LoVo (cell line): ENCODE data around the gene BCL6.

Source experiments
- DNase-seq: peaks from one replicate; pipeline ENCODE4 v3.0.0-alpha.2; 2016; ENCODE audit warnings: low spot score

BCL6 gene

DNA sequence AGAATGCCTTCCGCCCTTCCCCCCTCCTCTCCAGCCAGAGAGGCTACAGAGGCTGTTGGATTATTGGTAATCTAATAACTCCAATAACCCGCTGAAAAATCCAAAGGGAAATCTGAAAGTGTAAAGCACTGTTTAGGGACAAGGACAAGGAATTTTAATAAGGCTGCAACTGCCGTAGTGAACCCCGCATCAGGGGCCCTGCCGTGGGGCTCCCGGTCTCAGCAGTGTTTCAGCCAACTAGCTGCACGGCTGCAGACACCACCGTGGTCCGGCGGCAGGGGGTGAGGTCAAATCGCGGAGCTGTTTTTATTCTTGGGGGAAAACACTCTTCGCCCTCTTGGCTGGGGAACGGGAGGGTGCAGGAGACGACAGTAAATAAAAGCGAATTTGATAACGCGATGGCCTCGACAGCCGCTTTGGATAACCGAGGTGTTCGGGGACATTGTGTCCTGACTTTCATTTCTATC, 6.1 kb downstream of the BCL6 start:
- DNase-seq, result no peak

DNA sequence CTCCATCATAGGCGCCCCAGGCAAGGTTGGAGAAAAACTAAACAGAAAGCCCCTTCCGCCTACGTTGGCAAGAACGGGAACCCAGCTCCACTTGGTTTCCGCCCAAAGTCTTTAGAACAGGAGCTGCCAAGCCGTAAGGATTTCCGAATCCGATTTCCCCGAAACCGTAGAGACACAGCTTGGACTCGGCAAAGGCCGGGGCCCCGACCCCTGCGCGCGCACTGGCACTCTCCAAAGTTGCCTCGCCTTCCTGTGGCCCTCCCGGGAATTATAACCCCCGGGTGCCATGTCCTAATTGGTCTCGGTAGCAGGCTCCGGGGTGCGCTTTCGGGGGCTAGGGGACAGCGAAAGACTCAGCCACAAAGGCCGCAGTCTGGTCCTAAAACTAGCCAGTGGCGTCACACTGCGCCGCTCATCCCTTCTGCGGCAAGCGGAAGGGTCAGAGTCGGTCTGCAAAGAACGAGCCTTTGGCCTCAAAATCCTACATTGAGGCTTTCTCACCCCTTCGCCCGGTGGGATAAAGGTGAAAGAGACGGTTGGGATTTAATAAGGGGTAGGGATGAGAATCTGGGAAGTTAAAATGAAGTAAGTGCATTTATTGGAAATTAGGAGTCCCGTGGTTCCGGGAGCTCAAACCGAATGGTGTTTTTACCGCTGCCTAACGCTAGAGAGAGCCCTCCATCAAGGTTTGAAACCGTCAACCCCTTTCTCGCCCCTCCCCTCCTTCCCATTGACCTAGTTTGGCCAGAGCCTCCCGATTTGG, 6.8 kb downstream of the BCL6 start:
- DNase-seq, result peak; percentile 91

DNA sequence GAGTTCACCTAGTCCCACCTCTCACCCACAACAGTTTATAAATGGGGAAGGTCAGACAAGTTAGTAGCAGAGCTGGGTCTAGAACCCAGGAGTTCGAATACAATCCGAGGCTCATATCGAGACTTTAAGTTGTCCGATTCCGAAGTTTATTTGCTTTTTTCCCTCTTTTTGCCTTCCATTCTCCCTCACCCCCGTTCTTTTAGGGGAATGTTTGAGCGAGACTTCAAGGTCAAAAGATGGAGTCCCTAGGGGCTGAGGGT, 7.3 kb downstream of the BCL6 start:
- DNase-seq, result no peak

DNA sequence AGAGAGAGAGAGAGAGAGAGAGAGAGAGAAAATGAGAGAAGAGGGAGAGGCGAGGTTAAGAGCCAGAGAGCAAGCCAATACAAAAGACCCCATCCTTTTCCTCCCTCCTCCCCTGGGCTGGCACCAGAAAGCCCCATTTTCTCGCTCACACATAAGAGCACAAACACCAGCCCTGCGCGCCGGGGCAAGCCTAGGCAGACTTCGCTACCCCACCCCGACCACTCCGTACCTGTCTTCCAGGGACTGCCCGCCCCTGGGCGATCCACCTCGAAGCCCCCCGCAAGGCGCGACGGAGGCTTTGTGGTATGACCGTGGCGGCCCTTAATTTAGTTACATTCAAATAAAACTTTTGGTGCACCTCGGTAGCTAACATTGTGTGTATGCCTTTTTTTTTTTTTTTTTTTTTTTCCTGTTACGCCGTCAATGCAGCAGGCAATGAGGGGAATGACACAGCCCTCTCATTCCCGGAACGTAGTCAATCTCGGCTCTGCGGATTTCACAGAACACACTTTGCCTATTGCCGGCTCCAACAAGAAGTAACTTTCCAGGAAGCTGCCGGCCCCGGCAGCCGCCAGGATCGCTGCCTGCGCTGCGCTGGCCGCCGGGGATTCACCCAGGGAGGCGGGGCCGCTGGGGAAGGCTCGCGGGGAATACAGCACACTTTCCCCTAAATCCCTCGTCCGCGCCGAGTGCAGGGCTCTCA, 7.7 kb downstream of the BCL6 start:
- peak; percentile 50 for DNase-seq

DNA sequence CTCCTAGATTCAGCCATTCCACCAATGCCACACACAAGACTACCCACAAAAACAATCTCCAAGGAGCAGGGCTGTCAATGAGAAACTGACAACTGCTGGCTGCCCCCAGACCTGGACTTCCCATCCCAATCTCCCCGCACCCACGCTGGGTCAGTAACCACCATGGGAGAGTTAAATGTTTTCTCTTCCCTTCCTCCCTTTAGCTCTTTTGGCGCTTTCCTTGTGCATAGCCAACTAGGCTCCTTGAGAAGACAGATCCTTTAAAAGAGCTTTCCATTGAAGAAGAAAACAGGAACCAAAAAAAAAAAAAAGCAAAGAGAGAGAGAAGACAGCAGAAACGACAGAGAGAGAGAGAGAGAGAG, 8.3 kb downstream of the BCL6 start:
- DNase-seq, result no peak

DNA sequence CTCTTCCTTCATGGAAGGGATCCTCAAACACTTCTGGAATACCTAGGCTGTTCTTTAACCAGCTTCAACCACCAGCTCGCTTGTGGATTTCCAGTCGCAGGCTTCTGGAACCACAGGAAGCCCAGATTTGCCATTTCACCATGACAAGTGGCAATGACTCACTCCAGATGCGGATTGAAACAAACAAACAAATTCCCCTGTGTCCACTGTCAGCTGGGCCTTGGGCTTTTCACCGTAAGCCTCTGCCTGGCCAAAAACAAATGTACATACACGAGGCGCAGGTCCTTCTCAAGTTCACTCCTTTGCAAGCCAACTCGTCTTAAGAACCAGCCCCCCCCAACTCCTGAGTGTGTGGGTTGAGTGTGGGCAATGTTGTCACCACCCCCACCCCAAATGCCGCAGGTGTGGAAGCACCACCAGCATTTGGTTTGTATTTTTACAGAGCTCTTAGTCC, 8.8 kb downstream of the BCL6 start:
- DNase-seq, result no peak

DNA sequence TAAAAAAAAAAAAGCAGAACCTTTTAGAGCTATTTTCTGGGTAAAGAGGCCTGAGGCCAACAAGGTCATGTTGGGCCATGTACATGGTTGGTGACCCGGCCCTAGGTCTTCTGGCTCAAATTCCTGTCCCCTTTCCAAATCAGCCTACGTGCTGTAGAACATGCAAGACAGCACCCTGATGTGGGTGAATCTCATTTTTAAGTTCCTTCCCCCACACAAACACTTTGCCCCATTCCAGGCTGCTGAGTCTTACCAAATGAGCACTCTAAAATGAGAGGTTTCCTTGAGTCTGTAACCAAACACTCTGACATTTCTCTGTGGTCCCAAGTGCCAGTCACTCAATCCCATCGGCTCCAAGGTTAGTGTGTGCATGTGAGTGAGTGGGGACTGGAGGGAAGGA, 9.4 kb downstream of the BCL6 start:
- no peak for DNase-seq

DNA sequence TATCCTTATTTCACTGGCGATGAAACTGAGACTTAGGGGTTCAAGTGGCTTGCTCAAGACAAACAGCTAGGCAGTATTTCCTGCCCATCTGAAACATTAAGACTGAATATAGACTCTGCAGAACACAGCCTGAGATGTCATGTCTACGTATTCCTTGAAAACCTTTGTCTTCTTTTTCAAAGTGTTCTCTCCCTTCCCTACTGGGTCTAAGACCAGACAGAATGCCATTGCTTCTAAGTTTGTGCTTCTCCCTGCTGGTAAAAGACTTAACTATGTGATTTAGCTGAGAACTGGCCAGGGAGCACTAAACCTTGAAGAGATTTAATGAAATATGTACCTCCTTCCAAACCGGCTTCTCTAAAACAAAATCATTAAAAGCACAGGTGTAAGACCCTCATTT, 9.9 kb downstream of the BCL6 start:
- no peak for DNase-seq

DNA sequence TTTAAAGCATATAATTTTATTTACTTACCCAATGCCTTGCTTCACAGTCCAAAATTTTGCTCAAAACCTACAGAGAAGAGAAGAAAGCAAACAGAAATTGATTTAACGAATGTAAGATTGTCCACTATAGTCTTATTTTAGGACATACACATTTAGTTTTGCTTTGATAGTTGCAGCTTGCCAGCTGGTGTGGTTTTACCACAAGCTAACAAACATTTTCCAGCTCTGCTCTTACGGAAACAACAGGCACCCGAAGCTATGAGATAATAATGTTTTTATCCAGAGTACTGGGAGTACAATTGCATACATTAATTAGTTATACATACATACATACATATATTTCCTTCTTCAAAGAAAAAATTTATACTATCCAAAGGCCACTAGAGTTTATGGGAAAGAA, 10.4 kb downstream of the BCL6 start:
- no peak for DNase-seq

DNA sequence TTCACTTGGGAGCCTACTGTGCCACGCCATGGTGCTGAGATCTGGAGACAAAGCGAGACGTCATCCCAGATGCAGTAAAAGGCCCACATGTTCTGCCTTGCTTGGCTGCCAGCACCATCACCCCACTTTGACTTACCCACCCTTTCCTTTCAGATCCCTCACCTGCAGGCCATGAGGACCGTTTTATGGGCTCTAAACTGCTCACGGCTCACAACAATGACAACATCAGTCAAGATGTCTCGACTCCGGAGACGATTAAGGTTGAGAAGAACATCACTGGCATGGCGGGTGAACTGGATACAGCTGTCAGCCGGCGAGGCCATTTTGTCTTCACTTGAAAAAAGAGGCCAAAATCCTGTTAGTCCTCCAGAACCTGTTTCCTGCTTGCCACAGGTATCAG, 11.9 kb downstream of the BCL6 start:
- DNase-seq, result no peak

DNA sequence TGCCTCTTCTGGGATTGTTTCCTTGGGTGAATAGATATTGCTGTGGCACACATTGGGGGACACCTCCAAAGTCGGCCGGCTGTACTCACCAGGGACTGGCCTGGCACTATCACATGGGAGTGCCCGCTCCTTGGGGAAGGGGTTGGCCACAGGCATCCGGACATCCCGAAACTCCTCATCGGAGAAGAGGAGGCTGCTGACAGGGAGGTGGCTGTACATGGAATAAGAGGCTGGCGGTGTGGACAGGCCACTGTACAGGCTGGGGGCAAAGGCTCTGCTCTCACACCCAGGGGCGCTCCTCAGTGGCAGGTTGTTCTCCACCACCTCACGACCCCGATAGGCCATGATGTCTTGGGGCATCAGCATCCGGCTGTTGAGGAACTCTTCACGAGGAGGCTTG, 15.7 kb downstream of the BCL6 start:
- DNase-seq, result no peak

DNA sequence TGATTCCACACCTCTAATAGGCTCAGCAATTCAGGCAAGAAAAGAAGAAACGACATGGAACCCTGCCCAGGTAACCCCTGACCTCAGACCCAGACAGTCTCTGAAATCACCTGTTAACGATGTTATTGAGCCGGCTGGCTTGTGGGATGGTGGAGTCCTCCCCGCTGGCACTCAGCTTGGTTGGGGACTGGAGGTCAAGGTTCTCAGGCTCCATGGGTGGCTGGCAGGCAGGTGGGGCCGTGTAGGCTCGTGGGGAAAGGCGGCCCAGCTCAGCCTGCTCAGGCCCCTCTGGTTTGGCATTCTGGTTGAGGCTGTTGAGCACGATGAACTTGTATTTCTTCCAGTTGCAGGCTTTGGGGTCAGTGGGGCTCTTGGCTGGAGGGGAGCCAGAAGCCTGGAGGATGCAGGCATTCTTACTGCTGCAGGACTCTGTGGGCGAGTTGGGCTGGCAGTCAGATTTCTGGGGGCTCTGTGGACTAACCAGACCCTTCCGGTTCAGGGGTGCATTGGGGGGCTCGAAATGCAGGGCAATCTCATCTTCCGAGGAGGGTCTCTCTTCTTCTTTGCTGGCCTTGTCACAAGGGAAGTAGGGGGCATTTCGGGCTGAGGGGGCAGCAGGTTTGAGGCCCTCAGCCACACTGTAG, 16.2 kb downstream of the BCL6 start:
- DNase-seq, result no peak

DNA sequence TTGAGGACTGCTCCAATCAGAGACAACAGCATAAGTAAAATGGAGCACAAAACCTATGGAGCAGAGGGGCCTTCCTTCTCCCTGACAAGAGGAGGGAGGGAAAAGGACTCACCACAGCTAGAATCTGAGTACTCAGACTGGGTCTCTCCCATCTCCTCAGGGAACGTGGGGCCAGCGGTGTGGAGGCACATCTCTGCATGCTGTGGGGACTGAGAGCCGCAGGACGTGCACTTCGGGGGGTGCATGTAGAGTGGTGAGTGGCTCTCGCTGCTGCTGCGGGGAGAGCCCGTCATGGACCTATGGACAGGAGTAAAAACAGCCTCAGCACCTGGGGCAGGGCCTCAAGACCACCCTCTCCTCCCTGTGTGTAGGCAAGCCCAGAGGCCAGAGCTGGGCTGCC, 17.0 kb downstream of the BCL6 start:
- no peak for DNase-seq

DNA sequence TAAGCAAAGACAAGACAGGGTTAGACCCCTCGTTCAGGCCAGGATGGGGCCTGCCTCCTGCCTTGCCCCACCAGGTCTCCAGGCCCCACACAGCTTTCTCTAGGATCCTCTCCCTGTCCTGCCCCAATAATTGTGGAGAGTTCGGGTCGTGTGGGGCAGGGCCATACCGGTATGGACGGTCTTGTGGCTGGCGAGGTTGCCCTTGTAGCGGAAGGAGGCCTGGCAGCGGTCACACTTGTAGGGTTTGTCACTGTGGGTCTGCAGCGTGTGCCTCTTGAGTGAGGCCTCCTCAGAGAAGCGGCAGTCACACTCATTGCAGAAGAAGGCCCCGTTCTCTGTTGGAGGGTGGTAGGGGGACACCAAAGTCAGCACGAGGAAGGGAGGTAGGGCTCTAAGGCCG, 18.7 kb downstream of the BCL6 start:
- no peak for DNase-seq

DNA sequence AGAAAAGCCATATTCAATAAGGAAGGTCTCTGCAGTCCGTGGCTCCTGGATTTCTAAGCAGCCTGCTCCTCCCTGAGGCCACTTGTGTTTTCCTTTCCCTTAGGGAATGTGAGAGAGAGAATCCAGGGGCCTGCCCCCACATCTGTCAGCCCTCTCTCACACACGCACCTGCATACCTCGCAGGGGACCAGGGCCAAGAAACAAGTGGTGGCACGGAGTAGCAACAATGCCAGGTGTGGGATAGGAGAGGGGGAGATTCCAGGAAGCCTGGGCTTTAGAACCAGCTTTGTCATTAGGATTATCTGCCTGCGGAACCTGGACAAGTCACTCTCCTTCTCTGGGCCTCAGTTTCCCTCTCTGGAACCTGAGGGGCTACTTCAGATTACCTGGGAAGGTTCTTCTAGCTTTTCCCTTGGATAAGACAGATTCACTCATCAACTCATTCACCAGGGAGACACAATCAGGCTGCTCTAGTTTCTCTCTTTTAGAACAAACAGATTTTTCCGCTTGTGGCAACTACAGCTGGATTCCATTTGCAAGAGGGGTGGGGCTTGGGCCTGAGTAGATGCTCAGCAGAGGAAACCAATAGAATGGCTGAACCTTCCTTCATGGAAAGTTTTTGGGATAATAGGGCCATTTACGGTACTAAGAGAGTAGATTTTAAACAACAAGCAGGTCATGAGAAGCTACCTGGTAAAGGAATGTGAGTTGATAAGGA, 19.5 kb downstream of the BCL6 start:
- DNase-seq, result no peak

DNA sequence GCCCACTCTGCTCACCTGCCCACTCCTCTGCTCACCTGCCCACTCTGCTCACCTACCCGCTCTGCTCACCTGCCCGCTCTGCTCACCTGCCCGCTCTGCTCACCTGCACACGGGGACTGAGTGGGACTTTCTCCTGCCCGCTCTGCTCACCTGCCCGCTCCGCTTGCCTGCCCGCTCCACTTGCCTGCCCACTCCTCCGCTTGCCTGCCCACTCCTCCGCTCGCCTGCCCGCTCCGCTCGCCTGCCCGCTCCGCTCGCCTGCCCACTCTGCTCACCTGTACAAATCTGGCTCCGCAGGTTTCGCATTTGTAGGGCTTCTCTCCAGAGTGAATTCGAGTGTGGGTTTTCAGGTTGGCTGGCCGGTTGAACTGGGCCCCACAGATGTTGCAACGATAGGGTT, 20.0 kb downstream of the BCL6 start:
- DNase-seq, result no peak

DNA sequence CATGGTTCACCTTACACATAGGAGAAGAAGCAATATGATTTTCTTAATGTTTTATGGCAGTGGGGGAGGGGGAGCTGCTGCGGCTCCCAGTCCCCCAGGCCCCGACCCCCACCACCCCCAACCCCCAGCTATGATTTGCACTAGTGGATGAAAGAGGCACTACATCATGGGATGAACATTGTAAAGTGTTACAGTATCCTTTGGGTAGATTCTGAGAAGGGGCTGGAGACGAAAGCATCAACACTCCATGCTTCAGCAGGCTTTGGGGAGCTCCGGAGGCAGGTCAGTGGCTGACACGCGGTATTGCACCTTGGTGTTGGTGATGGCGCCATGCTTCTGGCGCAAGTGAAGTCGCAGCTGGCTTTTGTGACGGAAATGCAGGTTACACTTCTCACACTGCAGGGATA, 23.1 kb downstream of the BCL6 start:
- DNase-seq, result no peak

DNA sequence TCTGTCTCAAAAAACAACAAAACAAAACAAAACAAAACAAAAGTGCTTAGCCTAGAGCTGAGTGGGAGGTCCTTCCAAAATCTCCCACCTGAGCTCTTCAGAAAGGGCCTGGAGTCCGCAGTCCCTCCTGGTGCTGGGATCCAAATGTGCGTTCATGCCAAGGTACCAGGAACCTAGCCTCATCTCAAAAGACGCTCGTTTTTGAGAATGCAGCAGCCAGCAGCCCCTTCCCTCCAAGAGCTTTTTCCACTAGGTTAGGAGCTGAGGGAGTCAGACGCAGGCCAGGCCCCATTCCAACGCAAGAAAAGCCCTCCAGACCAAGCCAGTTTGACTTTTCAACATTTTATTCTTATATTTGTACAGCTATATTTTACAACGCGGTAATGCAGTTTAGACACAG, 24.2 kb downstream of the BCL6 start:
- DNase-seq, result no peak

DNA sequence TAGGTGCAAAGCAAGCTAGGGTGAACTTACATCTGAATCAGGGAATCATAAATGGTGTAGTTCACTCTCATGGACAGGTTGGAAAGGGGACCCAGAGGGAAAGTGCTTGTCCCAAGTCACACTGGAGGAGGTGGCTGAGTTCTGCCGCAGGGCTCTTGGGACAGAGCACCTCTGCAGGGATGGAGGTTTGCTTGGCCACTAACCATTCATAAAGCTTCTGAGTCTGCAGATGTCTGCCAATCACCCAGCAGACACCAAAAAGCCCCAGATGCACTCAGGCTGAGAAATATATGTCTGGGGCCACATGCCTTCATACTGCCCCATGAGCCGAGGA, 25.0 kb downstream of the BCL6 start:
- DNase-seq, result no peak

DNA sequence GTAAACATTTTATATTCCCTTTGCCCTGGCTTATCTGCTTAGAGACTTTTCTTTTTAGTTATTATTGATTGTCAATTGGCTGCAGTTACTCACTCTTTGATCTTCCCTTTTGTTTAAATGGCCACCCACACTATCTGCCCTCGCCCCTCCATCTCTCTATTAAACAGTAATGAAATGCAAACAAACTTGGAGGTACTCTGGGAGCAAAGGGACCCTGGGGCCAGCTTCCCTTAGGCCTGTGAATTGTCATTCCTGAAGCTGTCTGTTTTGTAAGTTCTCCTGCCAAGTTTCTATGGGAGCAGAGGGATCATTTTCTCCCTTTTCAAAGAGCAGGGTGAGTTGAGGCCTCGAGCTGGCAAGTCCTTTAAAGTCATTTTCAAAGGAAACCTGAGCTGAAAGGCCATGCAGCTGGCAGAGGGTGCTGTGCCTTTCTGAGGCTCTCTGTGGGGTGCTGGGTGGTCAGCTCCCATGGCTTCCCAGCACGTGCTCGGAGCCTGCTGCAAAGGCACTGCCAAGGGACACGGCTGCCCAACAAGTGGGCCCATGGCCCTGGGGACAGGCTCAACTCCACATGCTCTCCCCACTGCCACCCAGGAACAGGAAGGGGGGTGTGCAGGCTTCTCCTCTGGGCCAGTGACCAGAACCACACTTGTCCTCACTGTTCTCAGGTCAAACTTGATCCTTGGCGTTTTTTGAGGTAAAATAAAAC, 25.5 kb downstream of the BCL6 start:
- DNase-seq, result no peak

DNA sequence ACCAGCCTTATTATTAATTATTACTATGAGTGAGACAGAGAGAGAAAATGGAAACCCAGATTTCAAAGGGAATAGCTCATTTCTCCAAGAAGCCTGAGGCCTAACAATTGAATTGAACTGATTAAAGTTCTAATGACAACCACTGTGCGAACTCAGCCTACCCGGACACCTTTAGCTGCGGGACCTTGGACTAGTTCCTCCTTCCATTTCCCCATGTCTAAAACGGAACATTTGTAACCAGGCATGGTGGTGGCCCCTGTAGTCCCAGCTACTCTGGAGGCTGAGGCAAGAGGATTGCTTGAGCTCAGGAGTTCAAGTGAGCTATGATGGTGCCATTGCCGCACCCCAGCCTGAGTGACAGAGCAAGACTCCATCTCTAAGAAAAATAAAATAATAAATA, 26.5 kb downstream of the BCL6 start:
- no peak for DNase-seq

DNA sequence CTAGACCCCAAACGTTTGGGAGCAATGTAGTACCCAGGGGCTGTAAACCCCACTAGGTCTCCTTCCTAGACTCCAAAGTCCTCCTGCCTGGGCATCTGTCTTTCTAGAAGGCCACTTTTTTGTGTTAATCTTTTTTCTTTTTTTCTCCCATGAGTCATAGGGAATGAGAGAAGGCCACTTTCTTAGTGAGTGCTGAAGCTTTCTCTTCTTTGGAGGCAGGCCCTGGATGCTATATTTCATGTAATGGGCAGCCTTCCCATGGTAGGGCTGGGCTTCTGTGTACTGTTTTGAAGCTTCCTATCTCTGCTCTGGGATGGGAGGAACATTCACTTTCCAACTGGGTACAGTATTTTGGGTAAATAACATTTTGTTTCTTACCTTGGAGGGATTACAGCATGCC, 27.7 kb downstream of the BCL6 start:
- no peak for DNase-seq
